Ishikawa (cell line): ENCODE results near the gene MFRP.

ENCODE experiments used
- CREB1 ChIP-seq: IDR thresholded peaks from 2 replicates; pipeline ENCODE4 v1.6.1; 2012; ENCODE audit warnings: low read depth
- EP300 ChIP-seq: IDR thresholded peaks from 2 replicates; pipeline ENCODE4 v1.6.1; 2012; ENCODE audit warnings: borderline replicate concordance

DNA sequence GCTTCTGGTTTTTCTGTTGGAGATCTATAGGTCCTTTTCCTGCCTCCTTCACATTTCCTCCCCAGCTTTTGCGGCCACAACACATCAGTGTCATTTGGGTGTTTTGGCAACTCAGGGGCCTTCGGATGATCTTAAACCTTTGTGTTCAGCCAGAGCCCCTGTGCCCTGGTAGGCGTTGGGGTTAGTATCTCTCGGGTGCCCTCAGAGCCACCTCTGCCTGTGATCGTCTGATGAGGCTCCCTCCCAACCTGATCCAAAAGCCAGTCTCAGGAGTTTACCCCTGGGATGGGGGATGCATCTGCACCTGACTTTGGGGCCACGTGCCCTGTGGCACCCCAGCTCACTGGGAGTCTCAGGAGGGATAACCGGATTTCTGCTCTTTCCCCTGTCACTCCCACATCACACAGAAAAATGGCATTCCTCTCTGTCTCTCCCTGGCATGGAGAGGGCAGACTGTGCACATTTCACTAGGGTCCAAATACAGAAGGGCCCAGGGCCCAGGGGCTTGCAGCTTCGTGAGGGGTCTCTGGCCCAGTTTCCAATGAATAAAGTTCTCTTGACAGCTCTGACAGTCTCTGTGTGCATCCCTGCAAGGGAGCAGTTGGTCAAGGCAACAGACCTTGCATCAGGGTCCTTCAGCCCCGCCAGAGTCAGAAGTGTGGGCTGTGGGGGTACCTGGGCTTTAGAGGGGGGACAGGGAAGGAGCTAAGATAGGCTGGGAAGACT, 9.6 kb downstream of the MFRP start:
- no peak for TF ChIP-seq EP300
- TF ChIP-seq CREB1 = no peak
